ENCODE results near the gene CEP112. TPM values are rescaled to one million over a fixed set of nuclear protein-coding genes. Genes with fewer than 3 reads are reported as not detected.

CEP112 gene
- total and polyA plus RNA-seq, 4 donors, result 1.1 to 4.9 (median 1.4) TPM

- Histone ChIP-seq H3K9ac (ENCODE audit: low read depth in 1 of 2, low read length in 2 of 2) (no peak overlapping the region), H3K4me1 (ENCODE audit: control insufficient read depth in 4 of 4, insufficient read depth in 4 of 4, low read length in 3 of 4) (no peaks in the 10 kb centered on the region), H3K27me3 (ENCODE audit: control insufficient read depth in 4 of 4, insufficient read depth in 4 of 4, low read length in 3 of 4) (no peaks in the 10 kb centered on the region), H3K4me3 (ENCODE audit: low read depth in 1 of 3, low read length in 3 of 3) (no peak overlapping the region), H3K27ac (ENCODE audit: low read depth in 1 of 2, low read length in 2 of 2) (no peak overlapping the region), H3K36me3 (ENCODE audit: control insufficient read depth in 4 of 4, insufficient read depth in 3 of 4, low read depth in 1 of 4, low read length in 3 of 4) (no peaks in the 10 kb centered on the region), H3K9me3 (ENCODE audit: control insufficient read depth in 4 of 4, low read length in 3 of 4) (no peaks in the 10 kb centered on the region)
- TF ChIP-seq YY1 (IDR thresholded peaks at IDR 0.05) (no peak), HNF4G (IDR thresholded peaks at IDR 0.05) (no peak), RXRA (IDR thresholded peaks at IDR 0.05) (no peak), TAF1 (conservative IDR thresholded peaks at IDR 0.05) (no peak)
- TF ChIP-seq, protein P1, sequence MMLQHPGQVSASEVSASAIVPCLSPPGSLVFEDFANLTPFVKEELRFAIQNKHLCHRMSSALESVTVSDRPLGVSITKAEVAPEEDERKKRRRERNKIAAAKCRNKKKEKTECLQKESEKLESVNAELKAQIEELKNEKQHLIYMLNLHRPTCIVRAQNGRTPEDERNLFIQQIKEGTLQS (IDR thresholded peaks at IDR 0.05), result no peak
- TF ChIP-seq, protein P2, sequence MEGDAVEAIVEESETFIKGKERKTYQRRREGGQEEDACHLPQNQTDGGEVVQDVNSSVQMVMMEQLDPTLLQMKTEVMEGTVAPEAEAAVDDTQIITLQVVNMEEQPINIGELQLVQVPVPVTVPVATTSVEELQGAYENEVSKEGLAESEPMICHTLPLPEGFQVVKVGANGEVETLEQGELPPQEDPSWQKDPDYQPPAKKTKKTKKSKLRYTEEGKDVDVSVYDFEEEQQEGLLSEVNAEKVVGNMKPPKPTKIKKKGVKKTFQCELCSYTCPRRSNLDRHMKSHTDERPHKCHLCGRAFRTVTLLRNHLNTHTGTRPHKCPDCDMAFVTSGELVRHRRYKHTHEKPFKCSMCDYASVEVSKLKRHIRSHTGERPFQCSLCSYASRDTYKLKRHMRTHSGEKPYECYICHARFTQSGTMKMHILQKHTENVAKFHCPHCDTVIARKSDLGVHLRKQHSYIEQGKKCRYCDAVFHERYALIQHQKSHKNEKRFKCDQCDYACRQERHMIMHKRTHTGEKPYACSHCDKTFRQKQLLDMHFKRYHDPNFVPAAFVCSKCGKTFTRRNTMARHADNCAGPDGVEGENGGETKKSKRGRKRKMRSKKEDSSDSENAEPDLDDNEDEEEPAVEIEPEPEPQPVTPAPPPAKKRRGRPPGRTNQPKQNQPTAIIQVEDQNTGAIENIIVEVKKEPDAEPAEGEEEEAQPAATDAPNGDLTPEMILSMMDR (IDR thresholded peaks at IDR 0.05; ENCODE audit: low read depth, low read length, missing input control), result no peak
- DNase-seq (ENCODE audit: low spot score), result no peak
- WGBS, result 93% methylated on average over 1 of the region's 1 CpG
Measured at GRCh38 chr17:65618516-65618915, 573.4 kb downstream of the CEP112 start.

DNA sequence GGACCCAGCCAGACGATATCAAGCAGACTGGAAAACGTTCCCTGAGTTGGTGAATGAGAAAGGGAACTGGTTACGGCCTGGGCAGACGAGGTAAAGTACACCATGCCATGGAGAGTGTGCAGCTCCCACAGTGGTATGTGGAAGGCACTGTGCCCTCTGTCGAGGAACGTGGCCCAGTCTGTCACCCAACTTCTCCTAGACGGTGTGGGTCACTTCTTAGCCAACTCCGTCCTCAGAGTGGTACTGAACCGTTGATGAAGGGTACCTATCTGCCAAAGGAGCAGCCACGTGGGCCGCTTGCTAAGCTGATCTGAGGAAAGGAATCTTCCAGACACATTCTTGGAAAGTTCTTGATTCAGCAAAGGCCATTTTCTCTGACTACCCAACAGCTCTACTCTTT, 574.4 kb downstream of the CEP112 start:
- WGBS, result 93% methylated on average over 11 of the region's 11 CpGs

More for the DNA sequence above, 574.4 kb downstream of the CEP112 start:
- TF ChIP-seq, protein P1 (IDR thresholded peaks at IDR 0.05), result no peak
- TF ChIP-seq EGR1 (IDR thresholded peaks at IDR 0.05; ENCODE audit: low read depth in 2 of 2), result no peak
- no peak for TF ChIP-seq FOXA1 (IDR thresholded peaks at IDR 0.05)
- TF ChIP-seq RAD21 (IDR thresholded peaks at IDR 0.05), result no peak
- TF ChIP-seq YY1 (IDR thresholded peaks at IDR 0.05), result no peak
- TF ChIP-seq JUND (IDR thresholded peaks at IDR 0.05), result no peak
- TF ChIP-seq, protein P3, sequence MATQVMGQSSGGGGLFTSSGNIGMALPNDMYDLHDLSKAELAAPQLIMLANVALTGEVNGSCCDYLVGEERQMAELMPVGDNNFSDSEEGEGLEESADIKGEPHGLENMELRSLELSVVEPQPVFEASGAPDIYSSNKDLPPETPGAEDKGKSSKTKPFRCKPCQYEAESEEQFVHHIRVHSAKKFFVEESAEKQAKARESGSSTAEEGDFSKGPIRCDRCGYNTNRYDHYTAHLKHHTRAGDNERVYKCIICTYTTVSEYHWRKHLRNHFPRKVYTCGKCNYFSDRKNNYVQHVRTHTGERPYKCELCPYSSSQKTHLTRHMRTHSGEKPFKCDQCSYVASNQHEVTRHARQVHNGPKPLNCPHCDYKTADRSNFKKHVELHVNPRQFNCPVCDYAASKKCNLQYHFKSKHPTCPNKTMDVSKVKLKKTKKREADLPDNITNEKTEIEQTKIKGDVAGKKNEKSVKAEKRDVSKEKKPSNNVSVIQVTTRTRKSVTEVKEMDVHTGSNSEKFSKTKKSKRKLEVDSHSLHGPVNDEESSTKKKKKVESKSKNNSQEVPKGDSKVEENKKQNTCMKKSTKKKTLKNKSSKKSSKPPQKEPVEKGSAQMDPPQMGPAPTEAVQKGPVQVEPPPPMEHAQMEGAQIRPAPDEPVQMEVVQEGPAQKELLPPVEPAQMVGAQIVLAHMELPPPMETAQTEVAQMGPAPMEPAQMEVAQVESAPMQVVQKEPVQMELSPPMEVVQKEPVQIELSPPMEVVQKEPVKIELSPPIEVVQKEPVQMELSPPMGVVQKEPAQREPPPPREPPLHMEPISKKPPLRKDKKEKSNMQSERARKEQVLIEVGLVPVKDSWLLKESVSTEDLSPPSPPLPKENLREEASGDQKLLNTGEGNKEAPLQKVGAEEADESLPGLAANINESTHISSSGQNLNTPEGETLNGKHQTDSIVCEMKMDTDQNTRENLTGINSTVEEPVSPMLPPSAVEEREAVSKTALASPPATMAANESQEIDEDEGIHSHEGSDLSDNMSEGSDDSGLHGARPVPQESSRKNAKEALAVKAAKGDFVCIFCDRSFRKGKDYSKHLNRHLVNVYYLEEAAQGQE (IDR thresholded peaks at IDR 0.05), result no peak
- no peak for TF ChIP-seq SP1 (IDR thresholded peaks at IDR 0.05)
- TF ChIP-seq GABPA (IDR thresholded peaks at IDR 0.05 in 1 of 2, conservative IDR thresholded peaks at IDR 0.05 in 1 of 2), result no peak
- TF ChIP-seq FOXA2 (IDR thresholded peaks at IDR 0.05), result no peak
- TF ChIP-seq NR2F2 (IDR thresholded peaks at IDR 0.05), result no peak
- Histone ChIP-seq H3K36me3 (ENCODE audit: control insufficient read depth in 4 of 4, insufficient read depth in 3 of 4, low read depth in 1 of 4, low read length in 3 of 4) (no peaks in the 10 kb centered on the region), H3K27ac (ENCODE audit: low read depth in 1 of 2, low read length in 2 of 2) (no peak overlapping the region), H3K4me3 (ENCODE audit: low read depth in 1 of 3, low read length in 3 of 3) (no peak overlapping the region), H3K27me3 (ENCODE audit: control insufficient read depth in 4 of 4, insufficient read depth in 4 of 4, low read length in 3 of 4) (no peaks in the 10 kb centered on the region), H3K9me3 (ENCODE audit: control insufficient read depth in 4 of 4, low read length in 3 of 4) (no peaks in the 10 kb centered on the region), H3K9ac (ENCODE audit: low read depth in 1 of 2, low read length in 2 of 2) (no peak overlapping the region), H3K4me1 (ENCODE audit: control insufficient read depth in 4 of 4, insufficient read depth in 4 of 4, low read length in 3 of 4) (no peaks in the 10 kb centered on the region)
- DNase-seq (ENCODE audit: low spot score), result no peak

Data from liver (tissue), 9 donors.